Choroid plexus epithelial cell (primary cell): ENCODE data around the gene PAXIP1.
"Not testable (repeated sequence)": the region's sequence is repeated elsewhere in the genome, so short reads cannot be mapped to it uniquely, and the experiment has no call there.

ENCODE experiments used
- DNase-seq: peaks from one replicate; pipeline ENCODE4 v3.0.0-alpha.2; 2010; ENCODE audit warnings: low read depth
- H3K4me3 ChIP-seq: 2 replicates; pipeline ENCODE4 v1.5.1; 2011; ENCODE audit warnings: low read depth, mild to moderate bottlenecking, control low read depth, low read length, moderate library complexity
- TF ChIP-seq, protein P1 (sequence below): conservative IDR thresholded peaks from 2 replicates; pipeline ENCODE4 v1.5.1; 2011; ENCODE audit warnings: low read depth, mild to moderate bottlenecking, control low read depth, inconsistent platforms, low read length, moderate library complexity

Gene PAXIP1

DNA sequence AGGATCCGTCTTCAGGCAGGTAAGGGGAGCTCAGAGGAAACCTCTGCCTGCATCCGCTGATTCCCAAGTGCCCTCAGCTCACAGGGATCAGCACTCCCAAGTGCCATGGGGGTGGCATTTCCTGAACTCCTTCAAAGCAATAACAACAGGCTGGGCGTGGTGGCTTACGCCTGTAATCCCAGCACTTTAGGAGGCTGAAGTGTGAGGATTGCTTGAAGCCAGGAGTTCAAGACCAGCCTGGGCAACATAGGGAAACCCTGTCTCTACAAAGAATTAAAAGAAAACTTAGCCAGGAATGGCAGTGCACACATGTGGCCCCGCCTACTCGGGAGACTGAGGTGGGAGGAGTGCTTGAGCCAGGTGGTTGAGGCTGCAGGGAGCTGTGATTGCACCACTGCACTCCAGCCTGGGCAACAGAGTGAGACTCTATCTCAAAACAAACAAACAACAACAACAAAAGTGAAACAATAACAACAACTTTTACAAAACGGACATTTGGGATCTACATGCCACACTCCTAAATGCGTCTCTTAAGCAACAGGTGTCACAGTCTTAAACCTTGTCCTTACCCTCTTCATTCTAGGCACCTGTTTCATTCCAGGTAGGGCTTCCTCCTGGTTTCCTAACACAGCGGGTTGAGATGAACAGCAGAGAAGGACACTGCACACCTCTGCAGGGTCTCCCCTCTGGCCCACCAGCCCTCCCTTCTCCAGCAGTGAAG lies 73.8 kb downstream of the PAXIP1 start:
- no peak for DNase-seq
- TF ChIP-seq, protein P1, sequence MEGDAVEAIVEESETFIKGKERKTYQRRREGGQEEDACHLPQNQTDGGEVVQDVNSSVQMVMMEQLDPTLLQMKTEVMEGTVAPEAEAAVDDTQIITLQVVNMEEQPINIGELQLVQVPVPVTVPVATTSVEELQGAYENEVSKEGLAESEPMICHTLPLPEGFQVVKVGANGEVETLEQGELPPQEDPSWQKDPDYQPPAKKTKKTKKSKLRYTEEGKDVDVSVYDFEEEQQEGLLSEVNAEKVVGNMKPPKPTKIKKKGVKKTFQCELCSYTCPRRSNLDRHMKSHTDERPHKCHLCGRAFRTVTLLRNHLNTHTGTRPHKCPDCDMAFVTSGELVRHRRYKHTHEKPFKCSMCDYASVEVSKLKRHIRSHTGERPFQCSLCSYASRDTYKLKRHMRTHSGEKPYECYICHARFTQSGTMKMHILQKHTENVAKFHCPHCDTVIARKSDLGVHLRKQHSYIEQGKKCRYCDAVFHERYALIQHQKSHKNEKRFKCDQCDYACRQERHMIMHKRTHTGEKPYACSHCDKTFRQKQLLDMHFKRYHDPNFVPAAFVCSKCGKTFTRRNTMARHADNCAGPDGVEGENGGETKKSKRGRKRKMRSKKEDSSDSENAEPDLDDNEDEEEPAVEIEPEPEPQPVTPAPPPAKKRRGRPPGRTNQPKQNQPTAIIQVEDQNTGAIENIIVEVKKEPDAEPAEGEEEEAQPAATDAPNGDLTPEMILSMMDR, result no peak

DNA sequence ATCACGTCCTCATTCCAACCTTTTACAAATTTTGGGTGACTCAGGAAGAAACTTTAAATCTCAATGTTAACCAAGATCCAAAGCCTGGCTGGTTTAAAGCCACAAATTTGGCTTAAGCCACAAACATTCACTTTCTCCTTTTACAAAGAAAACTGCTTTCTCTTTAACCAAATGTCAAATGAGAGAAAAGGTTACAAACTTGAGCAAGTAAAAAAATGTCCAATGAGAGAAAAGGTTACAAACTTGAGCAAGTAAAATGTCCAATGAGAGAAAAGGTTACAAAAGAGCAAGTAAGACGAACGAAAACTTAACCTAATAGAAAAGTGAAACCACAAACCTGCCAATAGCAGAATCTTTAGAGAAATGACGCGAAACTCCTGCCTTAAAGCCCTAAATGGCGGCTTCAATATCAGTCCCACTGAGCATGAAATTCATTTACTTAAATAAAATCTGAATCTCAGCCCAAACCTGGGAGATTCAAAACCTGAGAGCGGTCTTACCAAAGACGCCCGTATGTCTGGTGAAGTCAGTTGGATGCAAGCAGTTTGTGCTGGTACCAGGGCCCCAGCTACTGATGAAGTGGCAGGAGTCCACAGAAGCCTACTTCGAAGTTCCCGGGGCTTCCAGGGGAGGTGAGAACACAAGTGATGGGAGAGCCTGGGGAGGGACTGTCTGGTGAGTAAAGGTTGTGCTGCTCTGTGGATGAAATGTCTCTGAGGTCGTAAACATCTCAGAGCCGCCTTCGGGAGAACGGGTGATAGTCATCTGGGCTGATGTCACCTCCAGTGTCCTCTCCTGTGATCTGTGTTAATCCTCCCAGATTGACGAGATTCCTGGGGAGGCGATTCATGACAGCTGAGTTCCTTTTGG lies 74.6 kb downstream of the PAXIP1 start:
- DNase-seq, result peak; percentile 96
- TF ChIP-seq, protein P1, result no peak

More for the DNA sequence above, 73.8 kb downstream of the PAXIP1 start:
- H3K4me3 ChIP-seq, result peak overlapping the region; percentile 62

DNA sequence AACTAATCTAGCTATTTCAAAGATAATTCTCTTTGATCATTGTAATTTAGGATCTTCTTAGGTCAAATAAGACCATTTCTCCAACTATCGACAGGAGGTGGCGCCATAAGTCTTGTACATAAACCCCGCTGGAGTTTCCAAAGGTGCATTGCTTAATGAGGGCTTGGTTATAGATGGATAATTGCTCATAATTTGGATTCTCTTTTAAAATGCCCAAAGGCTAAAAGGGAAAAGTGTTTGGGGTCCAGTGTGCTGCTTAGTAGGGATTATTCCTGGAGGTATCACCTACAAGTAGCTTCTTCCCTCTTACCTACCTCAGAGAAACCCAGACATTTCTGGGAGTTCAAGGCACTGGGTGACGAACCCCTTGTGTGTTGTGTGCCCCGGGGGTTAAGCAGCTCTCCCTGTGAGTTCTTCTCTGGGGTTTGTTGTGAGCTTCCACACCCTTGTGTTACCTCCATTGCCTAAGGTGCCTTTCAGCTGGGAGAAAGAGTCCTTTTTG lies 75.2 kb downstream of the PAXIP1 start:
- H3K4me3 ChIP-seq, result peak overlapping the region; percentile 63
- peak; percentile 97 for DNase-seq
- TF ChIP-seq, protein P1, result peak; percentile 75

More for the DNA sequence above, 74.6 kb downstream of the PAXIP1 start:
- peak overlapping the region; percentile 63 for H3K4me3 ChIP-seq

DNA sequence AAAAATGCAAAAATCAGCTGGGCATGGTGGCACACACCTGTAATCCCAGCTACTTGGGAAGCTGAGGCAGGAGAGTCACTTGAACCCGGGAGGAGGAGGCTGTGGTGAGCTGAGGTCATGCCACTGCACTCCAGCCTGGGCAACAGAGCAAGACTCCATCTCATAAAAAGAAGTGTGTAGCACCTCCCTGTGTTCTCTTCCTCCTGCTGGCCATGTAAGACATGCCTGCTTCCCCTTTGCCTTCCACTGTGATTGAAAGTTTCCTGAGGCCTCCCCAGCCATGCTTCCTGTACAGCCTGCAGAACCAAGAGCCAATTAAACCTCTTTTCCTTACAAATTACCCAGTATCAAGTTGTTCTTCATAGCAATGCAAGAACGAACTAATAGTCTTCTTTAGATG lies 80.5 kb downstream of the PAXIP1 start:
- DNase-seq, result not testable (repeated sequence)

DNA sequence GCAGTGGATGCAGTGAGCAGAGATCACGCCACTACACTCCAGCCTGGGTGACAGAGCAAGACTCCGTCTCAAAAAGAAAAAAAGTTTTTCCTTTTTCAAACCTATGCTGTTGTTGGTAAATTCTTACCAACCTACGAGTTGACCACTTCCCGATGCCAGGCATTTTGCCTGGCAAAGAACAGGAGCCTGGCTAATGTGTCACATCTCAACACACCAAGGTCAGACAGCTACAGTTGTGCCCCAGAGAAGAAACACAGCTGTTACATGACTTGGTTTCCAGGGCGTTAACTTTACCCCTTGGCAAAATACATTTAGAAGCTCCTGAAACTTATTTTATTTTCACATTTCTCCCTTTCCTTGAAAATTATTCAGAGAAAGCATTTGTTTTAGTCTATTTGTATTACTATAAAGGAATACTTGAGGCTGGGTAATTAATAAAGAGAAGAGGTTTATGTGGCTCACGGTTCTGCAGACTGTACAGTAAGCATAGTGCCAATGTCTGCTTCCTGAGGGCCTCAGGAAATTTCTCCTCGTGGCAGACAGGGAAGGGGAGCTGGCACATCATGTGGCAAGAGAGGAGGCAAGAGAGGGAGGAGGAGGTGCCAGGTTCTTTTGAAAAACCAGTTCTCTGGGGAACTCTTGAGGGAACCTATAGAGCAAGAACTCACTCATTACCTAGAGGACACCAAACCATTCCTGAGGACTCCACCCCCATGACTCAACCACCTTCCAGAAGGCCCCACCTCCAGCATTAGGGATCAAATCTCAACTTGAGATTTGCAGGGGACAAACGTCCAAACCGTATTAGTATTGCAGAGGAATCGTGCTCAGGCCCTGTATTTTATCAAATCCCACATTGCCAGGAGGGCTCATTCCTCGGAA lies 83.3 kb downstream of the PAXIP1 start:
- no peak overlapping the region for H3K4me3 ChIP-seq
- TF ChIP-seq, protein P1, result no peak
- no peak for DNase-seq

More for the DNA sequence above, 80.5 kb downstream of the PAXIP1 start:
- not testable (repeated sequence) for H3K4me3 ChIP-seq

DNA sequence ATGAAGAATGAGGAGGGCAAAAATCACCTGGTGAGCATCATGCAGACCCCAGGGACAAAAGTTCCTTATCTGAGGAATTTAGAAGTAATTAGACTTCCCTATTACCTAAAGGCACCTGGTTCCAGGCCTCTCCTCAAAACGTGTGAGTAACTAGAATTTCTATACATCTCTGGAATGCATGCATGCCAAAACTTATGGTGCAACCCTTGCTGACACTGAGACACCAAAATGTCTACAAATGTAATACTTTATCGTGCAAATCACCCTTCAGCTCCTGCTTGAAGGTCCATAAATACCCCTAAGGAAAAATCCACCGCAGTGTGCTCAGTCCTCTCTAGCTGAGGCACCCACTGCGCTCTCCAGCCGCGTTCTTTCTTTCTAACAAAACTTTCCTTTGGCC lies 84.2 kb downstream of the PAXIP1 start:
- TF ChIP-seq, protein P1, result no peak
- H3K4me3 ChIP-seq, result no peak overlapping the region
- no peak for DNase-seq
